Suprapubic skin (tissue), 3 donors: ENCODE data around the gene AHCYL1.

Source experiments
- CTCF ChIP-seq, 2 donors: fragments of 200-600 bp in 1 of 2; fragments of 450-650 bp in 1 of 2; sonication (generic) in 1 of 2; IDR thresholded peaks; one replicate each; pipeline ENCODE4 v1.5.1; 2016 to 2019; ENCODE audit warnings: antibody characterized with exemption in 2 of 2, mild to moderate bottlenecking in 1 of 2, moderate library complexity in 1 of 2
- EP300 ChIP-seq: sonication (generic); formaldehyde crosslinking; IDR thresholded peaks from one replicate; pipeline ENCODE4 v1.6.1; 2017; ENCODE audit warnings: antibody characterized with exemption

- TF ChIP-seq CTCF (IDR thresholded peaks at IDR 0.05) (no peak), EP300 (no peak)
These were observed 22.7 kb downstream of the AHCYL1 start for GRCh38 chr1:110007046-110007830.
